ENCODE data around the gene SIRT3. TPM values are rescaled to one million over a fixed set of nuclear protein-coding genes. Genes with fewer than 3 reads are reported as not detected.

SIRT3 gene
- total RNA-seq, 4 donors from 2014 or later: 2.5 to 8.3 (median 6.1) TPM

DNA sequence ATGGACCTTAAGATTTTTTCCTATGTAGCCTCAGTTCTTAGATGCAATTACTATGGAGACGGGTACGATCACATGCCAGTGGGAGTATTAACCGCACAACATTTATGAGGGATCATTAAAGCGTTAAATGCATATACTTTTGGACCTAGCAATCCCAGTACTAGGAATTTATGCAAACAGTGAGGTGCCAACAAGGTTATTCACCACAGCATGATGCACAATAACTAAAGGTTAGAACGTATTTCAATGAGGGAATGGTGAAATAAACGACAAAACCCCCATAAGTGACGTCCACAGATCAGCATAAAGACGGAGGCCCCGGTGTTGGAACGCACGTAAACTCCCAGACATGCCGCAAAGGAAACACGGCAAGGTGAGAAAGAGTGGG, 539 bp downstream of the SIRT3 start:
- no peaks in the 10 kb centered on the region for H3K27me3 ChIP-seq
- intact Hi-C loops (cut with DNase I): loop anchor here (10.0 kb wide), 1 partner anchor 269 kb away; the partner anchor contains the start of gene RNH1
- H3K4me3 ChIP-seq: peak overlapping the region; percentile 60 to 87 (median 84)
- WGBS, 2 donors: 3 to 5% methylated on average over 13 of the region's 13 CpGs
- DNase-seq: no peak
- H3K4me1 ChIP-seq: peaks cover 11 to 35% (median 22%) of the 10 kb centered on the region in 3 donors
- H3K27ac ChIP-seq: peak overlapping the region; percentile 87 to 99 (median 98)
- no peaks in the 10 kb centered on the region for H3K9me3 ChIP-seq
- TF ChIP-seq, protein P1, sequence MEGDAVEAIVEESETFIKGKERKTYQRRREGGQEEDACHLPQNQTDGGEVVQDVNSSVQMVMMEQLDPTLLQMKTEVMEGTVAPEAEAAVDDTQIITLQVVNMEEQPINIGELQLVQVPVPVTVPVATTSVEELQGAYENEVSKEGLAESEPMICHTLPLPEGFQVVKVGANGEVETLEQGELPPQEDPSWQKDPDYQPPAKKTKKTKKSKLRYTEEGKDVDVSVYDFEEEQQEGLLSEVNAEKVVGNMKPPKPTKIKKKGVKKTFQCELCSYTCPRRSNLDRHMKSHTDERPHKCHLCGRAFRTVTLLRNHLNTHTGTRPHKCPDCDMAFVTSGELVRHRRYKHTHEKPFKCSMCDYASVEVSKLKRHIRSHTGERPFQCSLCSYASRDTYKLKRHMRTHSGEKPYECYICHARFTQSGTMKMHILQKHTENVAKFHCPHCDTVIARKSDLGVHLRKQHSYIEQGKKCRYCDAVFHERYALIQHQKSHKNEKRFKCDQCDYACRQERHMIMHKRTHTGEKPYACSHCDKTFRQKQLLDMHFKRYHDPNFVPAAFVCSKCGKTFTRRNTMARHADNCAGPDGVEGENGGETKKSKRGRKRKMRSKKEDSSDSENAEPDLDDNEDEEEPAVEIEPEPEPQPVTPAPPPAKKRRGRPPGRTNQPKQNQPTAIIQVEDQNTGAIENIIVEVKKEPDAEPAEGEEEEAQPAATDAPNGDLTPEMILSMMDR (IDR thresholded peaks at IDR 0.05): no peak
- no peak for TF ChIP-seq POLR2A (IDR thresholded peaks at IDR 0.05)
- H3K36me3 ChIP-seq: peaks cover 0 to 33% (median 0%) of the 10 kb centered on the region in 3 donors

DNA sequence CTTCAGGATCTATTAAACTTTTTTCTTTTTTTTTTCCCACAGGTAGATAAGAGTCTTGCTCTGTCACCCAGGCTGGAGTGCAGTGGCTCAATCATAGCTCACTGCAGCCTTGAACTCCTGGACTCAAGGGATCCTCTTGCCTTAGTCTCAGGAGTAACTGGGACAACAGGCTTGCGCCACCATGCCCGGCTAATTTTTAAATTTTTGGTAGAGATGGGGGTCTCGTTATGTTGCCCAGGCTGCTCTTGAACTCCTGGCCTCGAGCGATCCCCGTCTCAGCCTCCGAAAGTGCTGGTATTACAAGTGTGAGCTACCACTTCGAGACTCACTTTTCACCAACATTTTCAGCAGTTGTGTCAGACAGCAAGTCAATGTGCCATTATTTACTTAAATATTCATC, 962 bp downstream of the SIRT3 start:
- Histone ChIP-seq H3K27me3 (no peaks in the 10 kb centered on the region), H3K4me1 (peaks cover 11 to 35% (median 22%) of the 10 kb centered on the region in 3 donors), H3K27ac (peak overlapping the region in 2 of 4 donors; percentile 99), H3K9me3 (no peaks in the 10 kb centered on the region), H3K36me3 (peaks cover 0 to 33% (median 0%) of the 10 kb centered on the region in 3 donors), H3K4me3 (peak overlapping the region; percentile 60 to 87 (median 84))
- intact Hi-C loops (cut with DNase I): loop anchor here (10.0 kb wide), 1 partner anchor 270 kb away; the partner anchor contains the start of gene RNH1
- WGBS, 2 donors: 75 to 89% methylated on average over 8 of the region's 8 CpGs
- TF ChIP-seq POLR2A (IDR thresholded peaks at IDR 0.05): no peak
- TF ChIP-seq, protein P1 (IDR thresholded peaks at IDR 0.05): no peak
- DNase-seq: no peak

DNA sequence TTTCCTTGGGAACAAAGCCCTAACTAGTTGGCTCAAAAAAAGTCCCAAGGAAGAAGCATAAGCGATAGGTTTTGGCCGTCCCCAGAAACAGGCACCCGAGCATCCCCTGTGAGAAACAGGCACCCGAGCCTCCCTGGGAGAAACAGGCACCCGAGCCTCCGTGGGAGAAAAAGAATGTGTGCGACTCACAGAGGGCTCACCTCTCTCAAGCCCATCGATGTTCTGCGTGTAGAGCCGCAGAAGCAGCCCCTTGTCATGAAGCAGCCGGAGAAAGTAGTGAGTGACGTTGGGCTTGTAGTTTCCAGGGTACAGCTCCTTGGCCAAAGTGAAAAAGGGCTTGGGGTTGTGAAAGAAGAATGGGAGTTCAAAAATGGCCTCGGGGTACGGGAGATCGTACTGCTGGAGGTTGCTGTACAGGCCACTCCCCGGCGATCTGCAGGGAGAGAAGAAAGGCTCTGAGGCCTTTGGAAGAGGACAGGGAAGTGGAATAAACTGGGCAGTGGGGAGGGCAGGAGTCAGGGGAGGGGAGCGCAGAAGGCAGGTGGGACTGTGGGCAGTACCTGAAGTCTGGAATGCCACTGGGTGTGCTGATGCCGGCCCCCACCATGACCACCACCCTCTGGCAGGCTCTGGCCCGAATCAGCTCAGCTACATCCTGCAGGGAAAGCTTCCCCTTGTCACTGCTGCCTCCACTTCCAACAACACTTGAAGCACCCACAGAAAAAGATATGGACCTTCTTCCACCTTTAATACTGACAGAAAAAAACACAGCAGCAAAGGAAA, 3.2 kb downstream of the SIRT3 start:
- Histone ChIP-seq H3K36me3 (peaks cover 0 to 38% (median 0%) of the 10 kb centered on the region in 3 donors), H3K4me3 (no peak overlapping the region), H3K4me1 (peaks cover 6 to 24% (median 16%) of the 10 kb centered on the region in 3 donors), H3K27ac (no peak overlapping the region), H3K27me3 (no peaks in the 10 kb centered on the region), H3K9me3 (no peaks in the 10 kb centered on the region)
- DNase-seq: no peak
- intact Hi-C loops (cut with DNase I): loop anchor here (10.0 kb wide), 1 partner anchor 272 kb away; the partner anchor contains the start of gene RNH1
- TF ChIP-seq, protein P1 (IDR thresholded peaks at IDR 0.05): no peak
- no peak for TF ChIP-seq POLR2A (IDR thresholded peaks at IDR 0.05)
- WGBS, 2 donors: 84 to 87% methylated on average over 19 to 20 of the region's 20 CpGs

DNA sequence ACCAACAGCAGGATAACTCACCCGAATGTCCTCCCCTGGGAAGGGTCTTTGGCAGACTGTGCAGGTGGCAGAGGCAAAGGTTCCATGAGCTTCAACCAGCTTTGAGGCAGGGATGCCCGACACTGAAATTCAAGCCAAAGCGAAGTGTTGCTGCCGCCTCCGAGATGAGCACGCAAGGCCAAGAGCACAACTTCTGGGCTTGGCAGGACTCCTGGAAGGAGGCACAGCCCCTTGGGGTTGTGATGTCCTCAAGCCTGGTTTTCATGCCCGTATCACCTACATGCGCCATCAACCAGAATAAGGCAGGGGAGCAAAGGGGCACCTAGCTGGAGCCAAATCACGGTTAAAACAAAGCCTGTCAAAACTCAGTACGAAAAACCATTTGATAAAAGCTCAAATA, 5.7 kb downstream of the SIRT3 start:
- TF ChIP-seq POLR2A (IDR thresholded peaks at IDR 0.05): no peak
- TF ChIP-seq, protein P1 (IDR thresholded peaks at IDR 0.05): no peak
- intact Hi-C loops (cut with DNase I): loop anchor here (10.0 kb wide), 1 partner anchor 274 kb away; the partner anchor contains the start of gene RNH1
- WGBS, 2 donors: 91 to 95% methylated on average over 10 of the region's 10 CpGs

DNA sequence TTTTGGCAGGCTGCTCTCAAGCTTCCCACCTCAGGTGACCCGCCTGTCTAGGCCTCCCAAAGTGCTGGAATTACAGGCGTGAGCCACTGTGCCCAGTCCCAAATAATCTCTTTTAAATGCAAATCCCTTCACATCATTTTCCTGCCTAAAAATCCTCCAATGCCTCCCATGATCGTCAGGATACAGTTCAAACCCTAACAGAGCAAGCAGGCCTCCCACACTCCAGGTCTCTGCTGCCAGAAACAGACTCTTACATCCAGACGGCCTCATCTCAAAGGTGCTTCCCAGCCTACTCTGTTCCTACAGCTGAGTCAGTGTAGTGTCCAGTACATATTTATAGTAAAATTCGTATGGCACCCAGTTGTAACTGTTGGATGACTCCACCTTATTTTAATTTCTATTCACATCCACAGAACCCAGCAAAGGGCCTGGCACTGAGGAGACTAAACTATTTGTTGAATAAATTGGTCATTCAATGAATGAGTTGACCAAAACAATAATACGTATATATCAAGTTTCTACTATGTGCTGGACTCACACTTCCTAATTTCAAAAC, 8.2 kb downstream of the SIRT3 start:
- 81 to 86% methylated on average over 6 of the region's 6 CpGs for WGBS, 2 donors
- Histone ChIP-seq H3K4me3 (no peak overlapping the region), H3K4me1 (no peaks in the 10 kb centered on the region), H3K36me3 (peaks cover 0 to 58% (median 0%) of the 10 kb centered on the region in 3 donors), H3K27ac (no peak overlapping the region), H3K9me3 (no peaks in the 10 kb centered on the region), H3K27me3 (no peaks in the 10 kb centered on the region)
- intact Hi-C loops (cut with DNase I): no loop called here
- no peak for TF ChIP-seq POLR2A (IDR thresholded peaks at IDR 0.05)
- TF ChIP-seq, protein P1 (IDR thresholded peaks at IDR 0.05): no peak
- DNase-seq: no peak

More for the DNA sequence above, 5.7 kb downstream of the SIRT3 start:
- Histone ChIP-seq H3K4me3 (no peak overlapping the region), H3K36me3 (peaks cover 0 to 47% (median 0%) of the 10 kb centered on the region in 3 donors), H3K9me3 (no peaks in the 10 kb centered on the region), H3K27me3 (no peaks in the 10 kb centered on the region), H3K4me1 (peaks cover 0 to 11% (median 7%) of the 10 kb centered on the region in 3 donors), H3K27ac (no peak overlapping the region)
- no peak for DNase-seq

All from esophagus squamous epithelium (tissue), 5 donors.